ENCODE data around the gene GOLT1B. TPM values are rescaled to one million over a fixed set of nuclear protein-coding genes. Genes with fewer than 3 reads are reported as not detected.

GOLT1B gene
- total RNA-seq, 2 donors from 2014 or later: 15.5 to 16.9 TPM

GRCh38 chr12:21507849-21508248 is 6.3 kb downstream of the GOLT1B start:
- Histone ChIP-seq H3K4me1 (peaks cover 0 to 23% of the 10 kb centered on the region in 2 donors), H3K27me3 (no peaks in the 10 kb centered on the region), H3K4me3 (no peak overlapping the region), H3K9me3 (no peaks in the 10 kb centered on the region), H3K36me3 (peaks cover 17% of the 10 kb centered on the region), H3K27ac (no peak overlapping the region)
- DNase-seq (ENCODE audit: low spot score): no peak
- TF ChIP-seq, protein P1, sequence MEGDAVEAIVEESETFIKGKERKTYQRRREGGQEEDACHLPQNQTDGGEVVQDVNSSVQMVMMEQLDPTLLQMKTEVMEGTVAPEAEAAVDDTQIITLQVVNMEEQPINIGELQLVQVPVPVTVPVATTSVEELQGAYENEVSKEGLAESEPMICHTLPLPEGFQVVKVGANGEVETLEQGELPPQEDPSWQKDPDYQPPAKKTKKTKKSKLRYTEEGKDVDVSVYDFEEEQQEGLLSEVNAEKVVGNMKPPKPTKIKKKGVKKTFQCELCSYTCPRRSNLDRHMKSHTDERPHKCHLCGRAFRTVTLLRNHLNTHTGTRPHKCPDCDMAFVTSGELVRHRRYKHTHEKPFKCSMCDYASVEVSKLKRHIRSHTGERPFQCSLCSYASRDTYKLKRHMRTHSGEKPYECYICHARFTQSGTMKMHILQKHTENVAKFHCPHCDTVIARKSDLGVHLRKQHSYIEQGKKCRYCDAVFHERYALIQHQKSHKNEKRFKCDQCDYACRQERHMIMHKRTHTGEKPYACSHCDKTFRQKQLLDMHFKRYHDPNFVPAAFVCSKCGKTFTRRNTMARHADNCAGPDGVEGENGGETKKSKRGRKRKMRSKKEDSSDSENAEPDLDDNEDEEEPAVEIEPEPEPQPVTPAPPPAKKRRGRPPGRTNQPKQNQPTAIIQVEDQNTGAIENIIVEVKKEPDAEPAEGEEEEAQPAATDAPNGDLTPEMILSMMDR (IDR thresholded peaks at IDR 0.05): no peak

DNA sequence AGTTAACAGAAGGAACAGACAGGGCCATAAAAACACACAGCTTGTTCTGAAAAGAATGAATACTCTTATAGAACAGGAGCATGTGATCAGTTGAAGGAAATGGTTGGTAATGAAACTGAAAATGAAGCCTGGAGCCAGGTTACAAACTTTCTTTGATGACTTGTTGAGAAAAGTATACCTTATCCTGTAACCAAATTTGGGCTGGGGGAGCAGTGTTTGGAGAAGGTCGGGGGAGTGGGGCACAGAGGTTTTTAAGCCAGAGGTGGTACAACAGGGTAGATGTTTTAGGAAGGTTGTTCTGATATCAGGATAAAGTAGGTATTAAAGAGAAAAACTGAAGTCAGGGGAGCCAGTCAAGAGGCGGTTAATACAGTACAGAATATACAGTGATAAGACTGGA is 8.2 kb downstream of the GOLT1B start:
- Histone ChIP-seq H3K27ac (no peak overlapping the region), H3K4me3 (no peak overlapping the region), H3K36me3 (peaks cover 34% of the 10 kb centered on the region), H3K9me3 (no peaks in the 10 kb centered on the region), H3K4me1 (peaks cover 0 to 9% of the 10 kb centered on the region in 2 donors), H3K27me3 (no peaks in the 10 kb centered on the region)
- TF ChIP-seq, protein P1 (IDR thresholded peaks at IDR 0.05): no peak
- DNase-seq (ENCODE audit: low spot score): no peak

DNA sequence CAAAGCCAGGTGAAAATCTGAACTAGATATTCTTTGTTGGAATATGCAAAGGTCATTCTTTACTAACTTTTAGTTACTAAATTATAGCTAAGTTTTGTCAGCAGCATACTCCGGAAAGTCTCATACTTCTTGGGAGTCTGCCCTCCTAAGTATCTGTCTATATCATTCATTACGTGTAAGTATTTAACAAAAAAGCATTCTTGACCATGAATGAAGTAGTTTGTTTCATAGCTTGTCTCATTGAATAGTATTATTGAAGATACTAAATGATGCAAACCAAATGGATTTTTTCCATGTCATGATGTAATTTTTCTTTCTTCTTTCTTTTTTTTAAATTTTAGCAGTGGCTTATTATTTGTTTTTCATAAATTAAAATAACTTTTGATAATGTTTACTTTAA is 14.7 kb downstream of the GOLT1B start:
- DNase-seq (ENCODE audit: low spot score): no peak
- H3K9me3 ChIP-seq: no peaks in the 10 kb centered on the region
- H3K4me1 ChIP-seq: no peaks in the 10 kb centered on the region
- H3K4me3 ChIP-seq: no peak overlapping the region
- H3K36me3 ChIP-seq: peaks cover 37% of the 10 kb centered on the region
- H3K27me3 ChIP-seq: no peaks in the 10 kb centered on the region
- TF ChIP-seq, protein P1 (IDR thresholded peaks at IDR 0.05): no peak
- no peak overlapping the region for H3K27ac ChIP-seq

DNA sequence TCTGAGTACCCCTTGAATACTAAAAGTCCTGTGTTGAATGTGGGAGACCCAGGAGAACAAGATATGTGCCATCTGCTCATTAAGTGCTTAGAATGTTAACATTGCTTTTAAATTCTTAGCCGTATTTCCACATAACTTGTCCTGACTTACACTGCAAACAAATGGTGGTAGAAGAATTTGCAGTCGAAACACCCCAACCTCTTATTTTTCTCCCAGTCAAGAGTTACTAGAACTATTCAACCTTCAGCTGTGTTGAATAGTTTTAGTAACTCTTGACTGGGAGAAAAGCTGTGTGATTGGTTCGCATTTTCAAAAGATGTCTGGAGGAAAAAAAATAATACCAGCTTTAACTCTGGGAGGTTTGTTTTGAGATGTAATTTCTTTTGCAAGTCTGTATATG is 16.9 kb downstream of the GOLT1B start:
- Histone ChIP-seq H3K27ac (no peak overlapping the region), H3K27me3 (no peaks in the 10 kb centered on the region), H3K4me3 (no peak overlapping the region), H3K36me3 (peaks cover 22% of the 10 kb centered on the region), H3K9me3 (no peaks in the 10 kb centered on the region), H3K4me1 (no peaks in the 10 kb centered on the region)
- TF ChIP-seq, protein P1 (IDR thresholded peaks at IDR 0.05): no peak
- DNase-seq (ENCODE audit: low spot score): no peak

GRCh38 chr12:21521541-21521940 is 20.0 kb downstream of the GOLT1B start:
- Histone ChIP-seq H3K36me3 (peaks cover 6% of the 10 kb centered on the region), H3K27ac (no peak overlapping the region), H3K9me3 (no peaks in the 10 kb centered on the region), H3K4me3 (no peak overlapping the region), H3K27me3 (no peaks in the 10 kb centered on the region), H3K4me1 (no peaks in the 10 kb centered on the region)
- TF ChIP-seq, protein P1 (IDR thresholded peaks at IDR 0.05): no peak
- DNase-seq (ENCODE audit: low spot score): no peak

GRCh38 chr12:21523148-21523547 is 21.6 kb downstream of the GOLT1B start:
- Histone ChIP-seq H3K9me3 (no peaks in the 10 kb centered on the region), H3K27ac (no peak overlapping the region), H3K4me1 (peaks cover 0 to 10% of the 10 kb centered on the region in 2 donors), H3K4me3 (no peak overlapping the region), H3K36me3 (no peaks in the 10 kb centered on the region), H3K27me3 (no peaks in the 10 kb centered on the region)
- DNase-seq (ENCODE audit: low spot score): no peak
- TF ChIP-seq, protein P1 (IDR thresholded peaks at IDR 0.05): no peak
